MM.1S (cell line): ENCODE results near the gene EME2.

Source experiments
- DNase-seq: peaks from one replicate; pipeline ENCODE4 v3.0.0-alpha.2; 2015
- H2AFZ ChIP-seq: fragments of 300-600 bp; sonication (generic); 2 replicates; pipeline ENCODE4 v1.6.0; 2016; ENCODE audit warnings: antibody characterized with exemption, low read length
- H3F3A ChIP-seq: fragments of 300-600 bp; sonication (generic); 2 replicates; pipeline ENCODE4 v1.6.1; 2016; ENCODE audit warnings: mild to moderate bottlenecking, antibody characterized with exemption, low read length, moderate library complexity, mixed read lengths; ENCODE audit not compliant: insufficient read depth
- H3K27ac ChIP-seq: fragments of 300-600 bp; sonication (generic); 2 replicates; pipeline ENCODE4 v1.5.1; 2016; ENCODE audit warnings: mild to moderate bottlenecking, low read length
- H3K27me3 ChIP-seq: fragments of 300-600 bp; sonication (generic); replicated peaks from 2 replicates; pipeline ENCODE4 v1.6.0; 2016; ENCODE audit warnings: low read length; ENCODE audit not compliant: insufficient read depth
- H3K36me3 ChIP-seq: fragments of 300-600 bp; sonication (generic); replicated peaks from 2 replicates; pipeline ENCODE4 v1.6.1; 2016; ENCODE audit warnings: mild to moderate bottlenecking, low read length, mixed read lengths; ENCODE audit not compliant: insufficient read depth
- H3K4me1 ChIP-seq: fragments of 300-600 bp; sonication (generic); 2 replicates; pipeline ENCODE4 v1.6.1; 2016; ENCODE audit warnings: low read length, mixed read lengths
- H3K4me2 ChIP-seq: fragments of 300-600 bp; sonication (generic); 2 replicates; pipeline ENCODE4 v1.6.0; 2016; ENCODE audit warnings: low read depth, low read length
- H3K4me3 ChIP-seq: fragments of 300-600 bp; sonication (generic); 2 replicates; pipeline ENCODE4 v1.5.1; 2016; ENCODE audit warnings: low read length, mixed read lengths
- H3K79me2 ChIP-seq: fragments of 300-600 bp; sonication (generic); 2 replicates; pipeline ENCODE4 v1.6.1; 2016; ENCODE audit warnings: mixed run types, low read length, mixed read lengths
- H3K9ac ChIP-seq: fragments of 300-600 bp; sonication (generic); 2 replicates; pipeline ENCODE4 v1.6.1; 2016; ENCODE audit warnings: low read length, mixed read lengths
- H3K9me2 ChIP-seq: fragments of 300-600 bp; sonication (generic); replicated peaks from 2 replicates; pipeline ENCODE4 v1.6.1; 2016; ENCODE audit warnings: mild to moderate bottlenecking, low read length, mixed read lengths; ENCODE audit not compliant: insufficient read depth
- H3K9me3 ChIP-seq: fragments of 300-600 bp; sonication (generic); replicated peaks from 2 replicates; pipeline ENCODE4 v1.6.1; 2016; ENCODE audit warnings: mild to moderate bottlenecking, low read length, mixed read lengths; ENCODE audit not compliant: insufficient read depth
- H4K20me1 ChIP-seq: fragments of 300-600 bp; sonication (generic); 2 replicates; pipeline ENCODE4 v1.6.1; 2016; ENCODE audit warnings: mild to moderate bottlenecking, low read length, moderate library complexity, mixed read lengths; ENCODE audit not compliant: insufficient read depth
- EZH2 ChIP-seq: fragments of 300-600 bp; sonication (generic); optimal IDR thresholded peaks from 2 replicates; pipeline ENCODE3; 2017; ENCODE audit warnings: low read depth, mild to moderate bottlenecking, antibody characterized with exemption, low read length, mixed read lengths
- EZH2phosphoT487 ChIP-seq: fragments of 300-600 bp; sonication (generic); IDR thresholded peaks from 2 replicates; pipeline ENCODE4 v1.6.1; 2018; ENCODE audit warnings: antibody characterized with exemption, low read length
- TF ChIP-seq, protein P1 (sequence below): fragments of 300-600 bp; sonication (generic); IDR thresholded peaks from 2 replicates; pipeline ENCODE4 v1.5.1; 2016; ENCODE audit warnings: antibody characterized with exemption, low read length, mixed read lengths

Gene EME2

DNA sequence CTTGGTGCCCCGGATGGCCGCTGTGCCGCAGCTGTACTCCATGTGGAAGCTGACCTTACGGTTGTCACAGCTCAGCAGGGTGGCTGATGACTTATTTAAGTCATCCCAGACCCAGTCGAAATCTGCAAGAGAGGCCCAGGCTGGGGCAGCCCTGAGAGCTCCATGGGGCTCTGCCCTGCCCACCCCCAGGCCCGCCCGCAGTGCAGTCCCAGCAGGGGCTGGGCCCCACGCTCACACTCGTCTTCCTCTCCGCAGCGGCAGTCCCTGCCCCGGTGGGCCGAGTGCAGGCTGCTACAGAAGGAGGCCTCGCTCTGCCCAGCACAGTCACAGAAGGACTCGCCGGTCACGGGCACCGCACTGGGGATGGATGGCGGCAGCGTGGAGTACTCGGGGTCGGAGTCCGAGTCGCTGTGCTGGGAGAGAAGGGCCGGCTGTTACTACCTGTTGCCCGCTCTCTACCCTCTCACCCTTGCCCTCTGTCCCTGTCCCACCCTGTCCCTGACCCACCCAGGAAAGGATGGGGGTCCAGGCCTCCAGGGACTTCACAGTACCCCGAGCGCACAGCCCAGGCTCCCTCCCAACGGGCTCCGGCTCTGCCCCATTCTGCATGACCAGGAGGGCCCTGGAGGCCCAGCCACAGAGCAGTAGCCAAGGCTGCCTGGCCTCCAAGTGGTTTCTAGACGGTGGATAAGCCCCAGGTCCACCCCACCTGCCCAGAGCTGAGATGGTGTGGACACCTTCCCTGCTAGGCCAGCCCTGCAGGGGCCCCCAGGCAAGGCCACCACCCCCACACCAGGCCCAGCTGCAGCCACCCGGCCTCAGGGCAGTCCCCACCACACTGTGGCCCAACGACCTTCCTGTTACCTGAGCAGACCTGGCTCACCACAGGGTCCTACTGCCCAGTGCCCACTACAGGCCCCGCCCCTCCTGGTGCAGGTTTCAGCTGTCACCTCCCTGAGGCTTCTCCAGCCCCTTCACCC lies 5.9 kb downstream of the EME2 start:
- Histone ChIP-seq H3K36me3 (no peaks in the 10 kb centered on the region), H3F3A (peaks cover 17% of the 10 kb centered on the region; the same call in 1 of the 2 replicates), H3K79me2 (peaks cover 56% of the 10 kb centered on the region), H3K27me3 (no peaks in the 10 kb centered on the region), H3K4me2 (no peak overlapping the region), H3K9me3 (no peaks in the 10 kb centered on the region), H3K9ac (no peak overlapping the region), H4K20me1 (no peaks in the 10 kb centered on the region), H3K9me2 (no peaks in the 10 kb centered on the region), H3K4me3 (no peak overlapping the region), H3K4me1 (peaks cover 8% of the 10 kb centered on the region; the same call in 1 of the 2 replicates), H3K27ac (no peak overlapping the region), H2AFZ (no peak overlapping the region)
- DNase-seq, result no peak
- TF ChIP-seq EZH2phosphoT487, result no peak
- TF ChIP-seq, protein P1, sequence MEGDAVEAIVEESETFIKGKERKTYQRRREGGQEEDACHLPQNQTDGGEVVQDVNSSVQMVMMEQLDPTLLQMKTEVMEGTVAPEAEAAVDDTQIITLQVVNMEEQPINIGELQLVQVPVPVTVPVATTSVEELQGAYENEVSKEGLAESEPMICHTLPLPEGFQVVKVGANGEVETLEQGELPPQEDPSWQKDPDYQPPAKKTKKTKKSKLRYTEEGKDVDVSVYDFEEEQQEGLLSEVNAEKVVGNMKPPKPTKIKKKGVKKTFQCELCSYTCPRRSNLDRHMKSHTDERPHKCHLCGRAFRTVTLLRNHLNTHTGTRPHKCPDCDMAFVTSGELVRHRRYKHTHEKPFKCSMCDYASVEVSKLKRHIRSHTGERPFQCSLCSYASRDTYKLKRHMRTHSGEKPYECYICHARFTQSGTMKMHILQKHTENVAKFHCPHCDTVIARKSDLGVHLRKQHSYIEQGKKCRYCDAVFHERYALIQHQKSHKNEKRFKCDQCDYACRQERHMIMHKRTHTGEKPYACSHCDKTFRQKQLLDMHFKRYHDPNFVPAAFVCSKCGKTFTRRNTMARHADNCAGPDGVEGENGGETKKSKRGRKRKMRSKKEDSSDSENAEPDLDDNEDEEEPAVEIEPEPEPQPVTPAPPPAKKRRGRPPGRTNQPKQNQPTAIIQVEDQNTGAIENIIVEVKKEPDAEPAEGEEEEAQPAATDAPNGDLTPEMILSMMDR, result no peak
- no peak for TF ChIP-seq EZH2

GRCh38 chr16:1779234-1779701 lies 6.7 kb downstream of the EME2 start:
- Histone ChIP-seq H3K9ac (no peak overlapping the region), H3K27me3 (no peaks in the 10 kb centered on the region), H3K4me2 (no peak overlapping the region), H3K9me3 (no peaks in the 10 kb centered on the region), H3K36me3 (no peaks in the 10 kb centered on the region), H3K79me2 (peaks cover 56% of the 10 kb centered on the region), H3K4me1 (peaks cover 5% of the 10 kb centered on the region; the same call in 1 of the 2 replicates), H3F3A (peaks cover 17% of the 10 kb centered on the region; the same call in 1 of the 2 replicates), H2AFZ (no peak overlapping the region), H3K9me2 (no peaks in the 10 kb centered on the region), H3K27ac (no peak overlapping the region), H4K20me1 (no peaks in the 10 kb centered on the region), H3K4me3 (no peak overlapping the region)
- TF ChIP-seq, protein P1, result no peak
- TF ChIP-seq EZH2phosphoT487 (no peak), EZH2 (no peak)
- no peak for DNase-seq

DNA sequence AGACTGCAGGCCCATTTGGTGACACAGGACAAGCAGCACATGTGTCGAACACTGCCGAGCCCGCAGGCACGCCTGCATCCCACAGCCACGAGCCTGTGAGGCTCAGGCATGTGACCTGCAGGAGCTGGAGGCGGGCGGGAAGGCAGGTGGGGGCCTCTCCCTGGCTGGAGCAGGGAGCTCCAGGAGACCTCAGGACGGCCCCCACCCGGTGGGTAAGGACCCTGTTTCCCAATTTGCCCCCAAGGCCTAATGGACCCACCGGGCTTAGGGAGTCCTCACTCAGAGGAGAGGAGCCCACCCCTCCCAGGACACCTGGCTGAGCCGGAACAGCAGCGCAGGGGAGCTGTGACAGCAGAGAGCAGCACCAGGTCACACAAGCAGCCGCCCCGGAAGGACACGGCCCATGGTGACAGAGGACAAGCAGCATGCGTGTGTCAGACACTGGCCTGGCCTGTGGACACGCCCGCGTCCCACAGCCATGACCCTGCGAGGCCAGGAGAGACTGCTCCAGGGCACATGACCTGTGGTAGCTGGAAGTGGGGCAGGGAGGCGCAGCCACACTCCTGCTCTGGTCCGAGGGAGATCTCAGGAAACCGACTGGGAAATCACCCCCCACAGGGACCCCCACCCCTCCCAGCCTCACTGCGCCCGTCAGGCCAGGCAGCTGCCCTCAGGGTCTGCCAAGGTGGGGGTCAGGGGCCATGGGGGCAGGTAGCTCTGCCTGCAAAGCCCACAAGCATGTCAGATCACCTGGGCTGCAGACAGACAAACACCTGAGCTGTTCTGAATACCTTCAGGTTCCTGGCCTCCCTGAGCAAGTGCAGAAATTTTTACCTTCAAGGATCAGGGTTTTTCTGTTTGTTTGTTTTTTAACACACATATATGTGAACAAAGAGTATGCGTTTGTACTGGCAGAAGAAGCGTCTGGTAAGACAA lies 7.4 kb downstream of the EME2 start:
- Histone ChIP-seq H3K36me3 (no peaks in the 10 kb centered on the region), H3K4me2 (no peak overlapping the region), H3K79me2 (peaks cover 56% of the 10 kb centered on the region), H3K9me3 (no peaks in the 10 kb centered on the region), H3K4me3 (no peak overlapping the region), H3K9me2 (no peaks in the 10 kb centered on the region), H3K27ac (no peak overlapping the region), H4K20me1 (no peaks in the 10 kb centered on the region), H3K9ac (no peak overlapping the region), H3F3A (peaks cover 17% of the 10 kb centered on the region; the same call in 1 of the 2 replicates), H3K4me1 (peaks cover 4% of the 10 kb centered on the region; the same call in 1 of the 2 replicates), H3K27me3 (no peaks in the 10 kb centered on the region), H2AFZ (no peak overlapping the region)
- TF ChIP-seq, protein P1, result no peak
- DNase-seq, result no peak
